ENCODE measurements around the gene ID4.

ID4 gene

DNA sequence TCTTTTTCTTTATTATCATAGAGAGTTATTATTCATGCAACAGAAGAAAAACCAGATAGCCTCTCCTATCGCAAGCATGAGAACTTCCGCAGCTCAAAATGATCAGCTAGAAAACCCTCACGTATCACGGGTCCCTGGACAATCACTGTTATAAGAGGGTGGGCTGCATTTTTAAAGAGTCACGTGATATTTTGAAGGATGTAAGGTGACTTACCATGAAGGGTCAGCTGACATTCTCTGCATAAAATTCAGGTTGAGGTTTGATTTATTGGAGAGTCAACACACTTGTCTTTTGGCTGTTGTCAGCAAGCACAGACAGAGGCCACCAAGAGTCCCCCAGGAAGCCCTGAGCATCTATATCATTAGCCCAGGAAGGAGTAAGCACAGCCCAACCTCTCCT is 39.5 kb downstream of the ID4 start:
- no peaks in the 10 kb centered on the region for H3K36me3 ChIP-seq (ENCODE audit: insufficient read depth, low read length)
- H2AFZ ChIP-seq (ENCODE audit: low read depth, low read length), result no peak overlapping the region
- H3K27me3 ChIP-seq (ENCODE audit: insufficient read depth, low read length), result no peaks in the 10 kb centered on the region
- H3K4me3 ChIP-seq (ENCODE audit: low read length), result no peak overlapping the region
- no peaks in the 10 kb centered on the region for H3K4me1 ChIP-seq (ENCODE audit: insufficient read depth, low read length)
- H3K9me3 ChIP-seq (ENCODE audit: low read length), result no peaks in the 10 kb centered on the region

DNA sequence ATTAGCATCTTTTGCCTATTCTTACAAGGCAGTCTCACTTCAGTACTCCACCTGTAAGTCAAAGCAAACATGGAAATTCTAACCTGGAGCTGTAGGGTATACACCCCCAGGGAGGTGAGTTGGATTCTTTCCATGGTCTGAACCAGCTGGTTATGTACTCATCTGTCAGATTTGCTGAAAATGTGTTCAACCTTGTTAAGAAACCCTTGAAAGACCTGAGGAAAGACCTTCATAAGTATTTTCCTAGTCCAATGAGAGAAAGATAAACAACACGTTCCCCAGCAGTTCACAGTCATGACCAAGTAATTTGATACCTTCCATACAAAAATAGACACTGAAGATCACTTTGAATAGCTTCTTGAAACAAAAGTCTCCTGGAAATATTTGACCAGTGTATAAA is 42.5 kb downstream of the ID4 start:
- Histone ChIP-seq H3K27me3 (ENCODE audit: insufficient read depth, low read length) (no peaks in the 10 kb centered on the region), H3K4me3 (ENCODE audit: low read length) (no peak overlapping the region), H3K9me3 (ENCODE audit: low read length) (no peaks in the 10 kb centered on the region), H2AFZ (ENCODE audit: low read depth, low read length) (no peak overlapping the region), H3K4me1 (ENCODE audit: insufficient read depth, low read length) (no peaks in the 10 kb centered on the region), H3K36me3 (ENCODE audit: insufficient read depth, low read length) (no peaks in the 10 kb centered on the region)

DNA sequence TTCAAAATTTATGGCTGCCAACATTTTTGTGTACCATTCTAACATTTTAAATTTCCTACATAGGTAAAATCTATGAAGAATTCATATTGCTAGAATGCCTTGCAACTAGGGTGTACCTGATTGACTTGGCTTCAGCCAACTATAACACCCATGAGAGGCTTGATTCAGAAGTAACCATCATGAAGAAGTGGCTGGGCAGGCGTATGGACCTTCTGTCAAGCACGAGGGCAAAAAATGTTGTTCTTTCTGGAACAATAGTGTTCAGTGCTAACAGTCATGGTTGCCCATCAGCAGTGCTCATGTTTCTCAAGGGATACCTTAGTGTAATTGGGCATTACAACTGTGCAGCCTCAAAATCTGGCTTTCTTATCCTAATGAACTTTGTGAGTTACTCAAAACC is 42.9 kb downstream of the ID4 start:
- Histone ChIP-seq H3K9me3 (ENCODE audit: low read length) (no peaks in the 10 kb centered on the region), H3K4me3 (ENCODE audit: low read length) (no peak overlapping the region)

DNA sequence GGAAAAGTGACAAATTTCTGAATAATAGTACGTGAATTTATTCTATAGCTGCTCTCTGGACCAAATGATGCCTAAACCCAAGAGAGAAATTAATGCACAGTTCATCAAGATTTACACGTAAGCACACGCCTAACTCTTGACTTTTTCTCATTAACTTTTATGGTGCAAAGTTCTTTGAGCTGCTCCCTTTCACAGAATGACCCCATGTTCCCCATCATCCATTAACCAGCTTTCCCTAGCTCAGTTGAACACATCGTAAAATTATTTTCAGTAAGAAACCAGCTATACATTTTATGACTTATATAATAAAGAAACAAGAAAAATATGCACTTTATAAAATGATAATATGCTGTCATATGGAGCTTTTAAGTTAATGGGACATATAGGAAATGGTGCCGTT is 54.3 kb downstream of the ID4 start:
- Histone ChIP-seq H3K27me3 (ENCODE audit: insufficient read depth, low read length) (no peaks in the 10 kb centered on the region), H3K9me3 (ENCODE audit: low read length) (no peaks in the 10 kb centered on the region), H3K36me3 (ENCODE audit: insufficient read depth, low read length) (no peaks in the 10 kb centered on the region), H3K4me3 (ENCODE audit: low read length) (no peak overlapping the region), H3K4me1 (ENCODE audit: insufficient read depth, low read length) (peaks cover 4% of the 10 kb centered on the region), H2AFZ (ENCODE audit: low read depth, low read length) (no peak overlapping the region)

More for the DNA sequence above, 42.9 kb downstream of the ID4 start:
- H3K4me1 ChIP-seq (ENCODE audit: insufficient read depth, low read length), result no peaks in the 10 kb centered on the region
- H2AFZ ChIP-seq (ENCODE audit: low read depth, low read length), result no peak overlapping the region
- H3K36me3 ChIP-seq (ENCODE audit: insufficient read depth, low read length), result no peaks in the 10 kb centered on the region
- H3K27me3 ChIP-seq (ENCODE audit: insufficient read depth, low read length), result no peaks in the 10 kb centered on the region

All from neuron (in vitro differentiated cells).